Fibroblast of the conjunctiva (primary cell): Measurements from ENCODE around the gene UXS1.

Source experiments
- DNase-seq: peaks from one replicate; pipeline ENCODE4 v3.0.0-alpha.2; 2010; ENCODE audit warnings: low read depth

Gene UXS1

GRCh38 chr2:106189325-106189724 lies 4.8 kb downstream of the UXS1 start:
- DNase-seq = no peak

DNA sequence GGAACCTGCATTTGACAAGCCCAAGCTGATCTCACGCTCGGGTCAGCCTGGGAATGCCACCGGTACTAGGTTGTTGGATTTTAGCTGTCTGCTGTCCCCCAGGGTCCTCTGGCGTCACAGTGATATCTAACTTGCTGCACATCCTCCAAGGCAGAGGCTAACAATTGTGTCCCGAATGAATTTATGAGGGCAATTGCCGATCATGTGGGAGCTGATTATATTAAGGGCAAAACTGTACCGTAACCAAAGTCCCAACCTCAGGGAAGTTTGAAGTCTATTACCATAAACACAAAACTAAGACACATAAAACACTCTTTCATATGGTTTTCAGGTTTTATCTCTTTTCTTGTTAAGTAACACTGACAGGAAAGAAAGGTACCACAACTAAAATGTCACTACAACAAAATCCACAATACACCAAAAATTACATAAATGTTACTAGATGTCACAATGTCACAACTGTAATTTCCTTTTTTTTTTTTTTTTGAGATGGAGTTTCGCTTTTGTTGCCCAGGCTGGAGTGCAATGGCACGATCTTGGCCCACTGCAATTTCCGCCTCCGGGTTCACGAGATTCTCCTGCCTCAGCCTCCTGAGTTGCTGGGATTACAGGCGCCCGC lies 6.7 kb downstream of the UXS1 start:
- no peak for DNase-seq

- no peak for DNase-seq
Observed at GRCh38 chr2:106185475-106186184, 8.5 kb downstream of the UXS1 start.

DNA sequence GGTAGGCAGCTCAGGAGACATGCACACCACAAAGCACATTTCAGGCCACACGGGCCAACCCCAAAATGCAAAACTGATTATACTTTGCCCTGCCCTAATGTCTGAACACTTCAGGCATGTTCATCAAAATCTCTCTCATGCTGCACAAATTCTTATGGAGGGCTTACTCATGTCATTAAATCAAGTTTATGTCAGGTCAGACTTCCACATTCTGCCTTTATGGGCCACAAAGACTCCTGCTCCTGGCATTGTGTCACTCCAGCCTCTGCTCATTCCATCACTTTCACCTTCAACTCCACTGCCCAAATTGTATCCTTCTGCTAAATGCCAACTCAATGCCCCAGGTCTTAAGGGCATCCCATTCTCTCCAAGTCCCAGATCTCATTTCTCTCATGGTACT lies 9.2 kb downstream of the UXS1 start:
- DNase-seq = no peak

DNA sequence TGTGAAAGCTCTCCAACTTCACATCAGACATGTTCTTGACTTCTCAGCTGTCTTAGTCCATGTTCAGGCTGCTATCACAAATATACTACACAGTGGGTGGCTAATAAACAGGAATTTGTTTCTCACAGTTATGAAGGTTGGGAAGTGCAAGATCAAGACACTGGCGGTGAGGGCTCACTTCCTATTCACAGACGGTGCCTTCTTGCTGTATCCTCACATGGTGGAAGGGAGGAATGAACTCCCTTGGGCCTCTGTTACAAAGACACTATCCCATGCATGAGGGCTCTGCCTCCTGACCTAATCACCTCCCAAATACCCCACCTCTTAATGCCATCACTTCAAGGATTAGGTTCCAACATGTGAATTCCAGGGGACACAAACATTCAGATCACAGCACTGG lies 9.7 kb downstream of the UXS1 start:
- DNase-seq = no peak

- DNase-seq = no peak
Observed at GRCh38 chr2:106183101-106183696, 10.9 kb downstream of the UXS1 start.

GRCh38 chr2:106181064-106181463 lies 13.0 kb downstream of the UXS1 start:
- no peak for DNase-seq

- no peak for DNase-seq
Observed at GRCh38 chr2:106180602-106181001, 13.5 kb downstream of the UXS1 start.

- no peak for DNase-seq
Observed at GRCh38 chr2:106178716-106179115, 15.4 kb downstream of the UXS1 start.

DNA sequence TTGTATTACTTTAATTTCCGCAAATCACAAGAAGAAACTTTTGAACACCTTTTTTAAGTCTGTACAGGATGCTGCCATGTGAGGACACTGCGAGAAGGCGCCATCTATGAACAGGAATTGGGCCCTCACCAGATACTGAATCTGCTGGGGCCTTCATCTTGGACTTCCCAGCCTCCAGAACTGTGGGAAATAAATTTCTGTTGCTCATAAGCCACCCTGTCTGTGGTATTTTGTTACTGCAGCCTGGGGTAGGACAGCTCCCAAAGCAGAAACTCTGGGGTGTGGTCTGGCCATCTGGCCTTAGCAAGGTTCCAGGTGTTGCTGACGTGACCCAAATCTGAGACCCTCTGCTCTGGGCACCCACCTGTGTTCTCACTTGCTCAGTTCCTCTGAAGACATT lies 16.5 kb downstream of the UXS1 start:
- no peak for DNase-seq

DNA sequence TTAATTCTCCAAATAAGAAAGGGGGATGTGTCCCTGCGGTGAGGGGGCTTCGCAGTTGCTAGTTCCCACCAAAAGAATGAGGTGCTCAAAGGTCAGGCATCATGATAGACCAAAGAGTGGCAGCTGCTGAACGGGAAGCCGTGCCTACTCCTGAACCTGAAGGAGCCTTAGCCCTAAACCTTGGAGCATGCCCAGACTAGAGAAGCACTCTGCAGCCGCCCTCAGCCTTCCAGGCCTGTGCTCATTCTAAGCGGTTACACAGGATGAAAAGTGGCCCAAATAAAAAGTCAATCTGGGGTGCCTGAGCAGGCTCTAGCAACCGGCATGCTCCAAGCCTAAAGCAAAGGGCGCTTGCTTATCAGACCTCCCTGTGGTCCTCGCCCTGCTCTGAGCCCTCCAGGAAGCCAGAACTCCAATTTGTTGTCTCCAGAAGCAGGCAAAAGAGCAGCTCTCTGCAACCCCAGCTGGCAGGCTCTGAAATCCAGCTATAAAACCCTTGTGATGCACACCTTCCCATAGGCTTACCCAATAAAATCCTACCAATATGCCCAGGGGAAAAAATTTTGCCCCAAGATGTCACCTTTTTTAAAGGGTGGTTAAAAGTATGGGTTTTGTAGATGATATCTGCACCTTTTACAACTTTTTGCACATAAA lies 17.5 kb downstream of the UXS1 start:
- no peak for DNase-seq

DNA sequence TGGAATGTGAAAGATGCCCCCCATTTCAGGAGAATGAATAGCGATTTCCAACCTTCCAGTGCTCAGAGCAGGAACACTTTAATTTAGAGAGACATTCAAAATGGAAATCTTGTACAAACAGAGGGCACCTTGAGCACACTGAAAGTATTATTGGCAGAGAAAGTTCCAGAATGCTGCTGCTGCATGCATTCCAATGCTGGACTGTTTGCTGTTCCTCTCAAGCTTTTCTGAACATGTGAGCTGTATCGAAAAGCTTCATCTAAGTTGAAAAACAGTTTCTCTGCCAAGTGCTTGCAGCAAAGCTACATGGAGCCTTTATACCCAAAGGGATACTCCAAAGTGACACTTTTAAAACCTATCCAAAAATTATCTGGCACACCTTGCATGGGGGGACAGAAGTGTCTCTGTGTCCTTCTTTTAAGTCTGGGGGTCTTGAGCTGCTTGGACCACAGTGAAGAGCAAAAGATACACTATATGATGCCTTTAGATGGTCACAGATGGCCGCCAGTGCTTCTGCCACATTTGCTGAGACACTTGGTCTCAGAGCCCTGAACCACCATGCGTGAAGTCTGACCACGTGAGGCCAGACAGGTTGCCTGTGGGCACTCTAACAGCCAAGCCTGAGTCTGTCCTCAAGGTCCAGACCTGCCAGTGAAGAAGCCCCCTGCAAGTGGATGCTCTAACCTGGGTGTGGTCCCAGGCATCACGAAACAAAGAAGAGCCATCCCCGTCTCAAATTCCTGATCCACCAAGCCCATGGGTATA lies 18.8 kb downstream of the UXS1 start:
- no peak for DNase-seq

DNA sequence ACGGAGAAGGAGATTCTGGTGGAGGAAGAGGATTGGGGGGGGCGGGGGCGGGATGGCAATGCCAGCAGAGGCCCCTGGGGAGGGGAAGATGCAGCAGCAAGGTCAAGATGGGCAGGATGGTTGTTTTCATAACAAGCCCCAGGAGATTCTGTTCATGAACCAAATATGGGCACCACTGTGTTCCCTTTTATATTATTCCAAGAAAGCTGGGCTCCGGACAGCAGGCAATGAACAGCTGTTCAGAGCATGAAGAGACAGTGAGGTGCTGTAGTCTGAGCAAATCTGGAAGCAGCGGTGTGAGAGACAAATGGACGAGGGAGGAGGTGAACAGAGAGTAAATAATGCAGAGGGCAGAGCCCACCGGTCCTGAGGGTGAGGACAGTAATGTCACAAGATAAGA lies 20.0 kb downstream of the UXS1 start:
- no peak for DNase-seq

DNA sequence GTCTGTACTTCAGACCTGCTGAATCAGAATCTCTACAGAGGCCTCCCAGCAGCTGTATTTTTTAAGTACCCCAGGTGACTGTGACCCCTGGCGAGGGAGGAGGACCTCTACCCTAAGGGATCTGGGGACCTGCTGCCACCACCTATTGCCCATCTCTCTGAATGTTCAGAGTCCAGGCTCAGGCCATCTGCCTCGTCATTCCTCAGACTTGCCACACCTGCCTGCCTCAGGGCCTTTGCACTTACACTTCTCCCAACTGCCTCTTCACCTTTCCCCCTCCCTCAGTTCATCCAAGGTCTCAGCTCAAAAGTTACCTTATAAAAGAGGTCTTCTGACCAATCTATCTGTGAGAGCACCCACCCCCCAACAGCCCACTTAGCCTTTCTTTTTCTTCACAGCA lies 21.5 kb downstream of the UXS1 start:
- DNase-seq = no peak

DNA sequence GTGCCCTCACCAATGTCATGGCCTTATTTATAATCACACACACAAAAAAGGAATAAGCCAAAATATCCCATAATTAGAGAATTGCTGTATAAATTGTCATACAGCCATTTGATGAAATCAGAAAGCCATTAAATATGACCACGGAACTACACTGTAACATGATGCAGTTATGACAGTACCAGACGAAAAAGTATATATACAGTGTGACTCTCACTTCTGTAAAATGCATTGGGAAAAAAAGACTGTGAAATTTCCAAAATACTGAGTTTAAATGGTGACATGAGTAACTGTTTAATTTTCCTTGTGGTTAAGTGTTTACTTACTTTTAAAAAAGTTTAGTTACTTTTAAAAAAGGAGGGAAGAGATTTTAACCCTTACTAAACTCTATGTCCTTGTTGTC lies 25.4 kb downstream of the UXS1 start:
- DNase-seq = no peak

DNA sequence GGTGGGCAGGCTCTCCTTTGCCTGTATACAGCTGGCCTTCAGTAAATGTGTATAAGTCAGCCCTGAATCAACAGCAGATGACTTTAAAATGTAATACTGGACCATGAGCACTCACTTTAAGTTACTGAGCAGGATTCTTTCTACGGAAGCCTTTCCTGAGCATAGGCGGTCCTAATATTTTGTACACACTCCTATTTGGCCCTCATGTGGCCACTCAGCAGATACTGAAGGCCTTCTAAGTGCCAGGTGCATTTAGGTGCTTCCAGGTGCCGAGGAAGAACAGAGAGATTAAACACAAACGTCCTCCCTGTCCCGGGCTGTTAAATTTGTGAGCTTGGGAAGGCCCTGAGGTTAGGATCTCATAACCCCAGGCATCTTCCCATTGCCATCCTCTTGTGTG lies 27.0 kb downstream of the UXS1 start:
- no peak for DNase-seq

- no peak for DNase-seq
Observed at GRCh38 chr2:106165561-106165960, 28.5 kb downstream of the UXS1 start.

DNA sequence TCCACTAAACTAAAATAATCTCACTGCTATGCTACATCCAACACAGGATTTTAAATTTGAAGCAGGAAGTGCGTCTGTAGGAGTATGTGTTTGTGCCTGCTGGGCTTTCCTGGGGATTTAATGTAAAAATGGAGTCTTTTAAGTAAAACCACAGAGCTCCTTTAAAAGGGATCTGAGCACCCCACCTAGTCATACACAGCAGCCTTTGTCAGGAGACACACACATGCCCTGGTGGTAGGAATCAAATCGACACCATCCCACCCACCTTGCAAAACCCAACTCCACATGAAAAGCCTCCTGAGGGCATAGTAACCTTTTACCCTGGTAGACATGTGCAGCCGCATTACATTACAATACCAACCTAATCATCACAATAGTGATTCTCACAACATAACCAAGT lies 29.1 kb downstream of the UXS1 start:
- DNase-seq = no peak

DNA sequence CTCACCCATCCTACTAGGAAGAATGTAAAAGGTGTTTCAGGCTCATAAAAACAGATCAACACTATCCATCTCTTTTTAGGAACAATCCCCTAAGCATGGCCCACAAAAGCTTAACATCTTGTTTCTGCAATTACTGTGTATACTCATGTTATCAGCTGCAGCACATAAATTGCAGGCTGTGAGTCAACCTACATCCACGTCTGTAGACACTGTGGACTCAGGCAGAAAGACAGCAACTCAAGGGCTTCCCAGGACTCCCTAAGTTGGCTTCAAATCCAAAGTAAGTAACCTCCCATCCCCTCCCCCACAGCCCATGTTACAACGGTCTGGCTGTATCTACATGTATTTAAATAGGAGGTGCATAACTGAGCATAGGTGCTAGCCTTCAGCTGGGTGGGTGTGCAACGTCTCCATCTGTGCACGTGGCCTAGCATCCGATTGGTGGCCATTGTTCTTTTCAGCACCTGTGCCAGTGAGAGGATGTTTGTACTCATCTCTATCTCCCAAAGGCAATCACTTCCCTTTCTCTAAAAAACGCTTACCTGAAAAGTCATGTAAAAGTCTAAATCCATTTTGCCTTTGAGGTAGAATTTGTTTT lies 30.1 kb downstream of the UXS1 start:
- no peak for DNase-seq

DNA sequence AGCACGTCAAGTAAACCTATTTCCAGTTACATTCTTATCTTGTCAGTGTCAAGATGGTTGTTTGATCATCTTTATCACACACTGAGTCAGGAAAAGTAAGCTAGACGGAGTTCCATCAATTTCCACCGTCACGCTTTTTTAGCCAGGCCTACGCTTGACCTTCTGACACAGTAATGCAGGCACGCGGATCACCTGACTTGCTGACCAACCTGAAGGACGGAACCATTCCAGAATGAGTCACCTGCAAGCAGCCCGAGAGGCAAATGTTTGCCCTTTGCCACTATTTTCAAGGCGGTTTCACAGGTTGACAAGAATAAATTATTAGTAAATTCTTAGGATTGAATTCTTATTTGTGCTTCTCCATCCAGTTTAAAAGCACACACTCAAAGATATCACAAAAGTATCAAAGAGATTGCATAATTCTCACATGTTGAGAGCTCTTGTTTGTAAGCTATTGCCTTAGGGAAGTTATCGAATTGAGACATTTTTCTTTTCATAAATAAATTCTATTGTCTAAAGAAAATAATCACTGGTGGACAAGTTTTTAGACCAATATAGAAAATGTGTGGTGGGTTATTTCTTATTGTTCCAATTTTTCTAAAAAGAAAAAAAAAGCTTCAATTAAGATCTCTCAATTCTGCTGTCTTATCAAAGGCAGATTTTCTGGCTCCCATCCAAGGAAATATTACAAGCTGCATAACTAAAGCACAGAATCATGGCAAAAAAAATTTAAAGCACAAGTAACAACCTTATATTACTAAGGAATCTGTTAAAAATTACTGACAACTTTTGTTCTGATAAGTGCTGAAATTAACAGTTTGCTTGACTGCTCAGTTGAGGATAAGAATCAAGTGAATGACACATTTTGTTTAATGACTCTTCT lies 31.9 kb downstream of the UXS1 start:
- DNase-seq = no peak

DNA sequence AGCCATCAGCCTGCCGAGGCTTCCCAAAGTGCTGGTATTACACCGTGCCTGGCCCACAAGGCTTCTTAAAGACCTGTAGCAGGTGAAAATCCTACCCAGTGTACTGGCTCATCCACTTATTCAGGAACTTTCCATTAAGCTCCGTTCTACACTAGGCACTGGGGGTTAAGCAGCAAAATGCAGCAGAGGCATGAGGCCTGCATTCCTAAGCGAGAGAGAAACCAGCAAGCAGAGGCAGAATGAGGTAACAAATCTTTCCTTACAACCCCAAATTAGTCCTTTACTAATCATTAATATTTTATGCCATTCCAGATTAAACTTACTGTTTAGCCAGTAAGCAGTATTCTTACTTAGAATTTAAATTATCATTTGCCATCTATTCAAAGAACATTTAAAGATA lies 32.8 kb downstream of the UXS1 start:
- no peak for DNase-seq
